Nucleus accumbens (tissue), 56 donors: ENCODE data around the gene RNF151.

ENCODE experiments used
- DNase-seq, 56 donors: peaks; one replicate each; lab custom pipeline; 2025; lab: John Stamatoyannopoulos, UW

Gene RNF151

DNA sequence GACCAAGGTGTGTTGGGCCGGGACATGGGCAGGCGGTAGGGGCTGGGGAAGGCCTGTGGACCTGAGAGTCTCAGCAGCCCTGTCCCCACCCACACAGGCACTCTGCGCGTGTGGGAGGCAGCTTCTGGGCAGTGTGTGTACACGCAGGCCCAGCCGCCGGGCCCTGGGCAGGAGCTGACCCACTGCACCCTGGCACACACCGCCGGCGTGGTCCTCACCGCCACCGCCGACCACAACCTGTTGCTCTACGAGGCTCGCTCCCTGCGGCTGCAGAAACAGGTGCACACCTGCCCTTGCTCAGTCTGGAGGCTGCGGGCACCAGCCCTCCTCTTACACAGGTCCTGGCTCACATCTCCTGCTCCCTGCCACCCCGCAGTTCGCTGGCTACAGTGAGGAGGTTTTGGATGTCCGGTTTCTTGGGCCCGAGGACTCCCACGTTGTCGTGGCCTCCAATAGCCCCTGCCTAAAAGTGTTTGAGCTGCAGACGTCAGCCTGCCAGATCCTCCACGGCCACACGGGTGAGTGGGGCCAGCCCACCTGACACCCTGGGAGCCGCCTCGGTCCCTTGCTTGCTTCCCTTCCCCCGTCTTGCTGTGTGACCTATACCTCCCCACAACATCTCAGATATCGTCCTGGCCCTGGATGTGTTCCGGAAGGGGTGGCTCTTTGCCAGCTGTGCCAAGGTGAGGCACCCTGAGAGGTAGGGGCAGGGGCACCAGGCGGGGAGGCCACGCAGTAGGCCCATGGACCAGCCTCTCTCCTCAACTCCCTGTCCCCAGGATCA, 9.0 kb downstream of the RNF151 start:
- DNase-seq, result no peak

DNA sequence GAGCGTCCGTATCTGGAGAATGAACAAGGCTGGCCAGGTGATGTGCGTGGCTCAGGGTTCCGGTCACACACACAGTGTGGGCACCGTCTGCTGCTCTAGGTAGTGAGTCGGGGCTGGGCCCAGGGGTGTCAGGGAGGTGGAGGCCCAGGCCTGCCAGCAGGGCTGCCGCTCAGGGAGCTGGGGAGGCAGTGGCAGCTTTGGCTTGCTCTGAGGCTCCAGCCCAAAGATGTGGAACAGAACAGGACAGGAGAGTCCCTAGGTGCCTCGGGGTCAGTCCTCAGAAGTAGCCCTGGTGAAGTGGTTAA, 9.5 kb downstream of the RNF151 start:
- DNase-seq, result no peak

DNA sequence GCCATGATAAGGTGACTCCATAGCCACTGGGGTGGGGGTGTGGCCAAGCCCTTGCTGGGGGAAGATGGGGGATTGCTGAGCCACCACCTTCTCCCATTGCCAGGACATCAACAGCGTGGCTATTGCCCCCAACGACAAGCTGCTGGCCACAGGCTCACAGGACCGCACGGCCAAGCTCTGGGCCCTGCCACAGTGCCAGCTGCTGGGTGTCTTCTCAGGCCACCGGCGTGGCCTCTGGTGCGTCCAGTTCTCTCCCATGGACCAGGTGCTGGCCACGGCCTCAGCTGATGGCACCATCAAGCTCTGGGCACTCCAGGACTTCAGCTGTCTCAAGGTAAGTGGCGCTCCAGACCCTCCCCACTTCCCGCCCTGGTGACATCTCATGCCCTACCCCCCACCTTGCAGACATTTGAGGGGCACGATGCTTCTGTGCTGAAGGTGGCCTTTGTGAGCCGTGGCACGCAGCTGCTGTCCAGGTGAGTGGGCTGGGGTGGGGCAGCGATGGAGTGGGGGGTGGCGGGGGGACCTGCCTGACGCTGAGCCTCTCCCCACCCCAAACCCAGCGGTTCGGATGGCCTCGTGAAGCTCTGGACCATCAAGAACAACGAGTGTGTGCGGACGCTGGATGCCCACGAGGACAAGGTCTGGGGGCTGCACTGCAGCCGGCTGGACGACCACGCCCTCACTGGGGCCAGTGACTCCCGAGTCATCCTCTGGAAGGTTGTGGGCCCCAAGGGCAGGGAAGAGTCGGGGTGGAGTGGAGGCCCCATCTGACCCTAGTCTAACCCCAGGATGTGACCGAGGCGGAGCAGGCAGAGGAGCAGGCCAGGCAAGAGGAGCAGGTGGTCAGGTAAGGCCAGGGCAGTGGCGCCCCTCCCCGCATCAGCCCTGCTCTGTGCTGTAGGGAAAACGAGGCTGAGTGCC, 10.6 kb downstream of the RNF151 start:
- DNase-seq, result no peak

DNA sequence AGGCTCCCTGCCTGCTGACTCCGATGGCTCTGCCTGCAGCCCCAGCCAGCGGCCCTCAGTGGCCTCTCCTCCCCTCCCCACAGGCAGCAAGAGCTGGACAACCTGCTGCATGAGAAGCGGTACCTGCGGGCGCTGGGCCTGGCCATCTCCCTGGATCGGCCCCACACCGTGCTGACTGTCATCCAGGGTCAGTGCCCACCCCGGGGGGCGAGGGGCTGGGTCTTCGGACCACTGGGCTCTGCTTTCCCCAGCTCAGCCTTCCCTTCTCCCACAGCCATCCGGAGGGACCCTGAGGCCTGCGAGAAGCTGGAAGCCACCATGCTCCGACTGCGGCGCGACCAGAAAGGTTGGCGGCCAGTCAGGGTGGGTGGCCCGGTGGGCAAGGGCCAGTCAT, 11.2 kb downstream of the RNF151 start:
- DNase-seq, result no peak

DNA sequence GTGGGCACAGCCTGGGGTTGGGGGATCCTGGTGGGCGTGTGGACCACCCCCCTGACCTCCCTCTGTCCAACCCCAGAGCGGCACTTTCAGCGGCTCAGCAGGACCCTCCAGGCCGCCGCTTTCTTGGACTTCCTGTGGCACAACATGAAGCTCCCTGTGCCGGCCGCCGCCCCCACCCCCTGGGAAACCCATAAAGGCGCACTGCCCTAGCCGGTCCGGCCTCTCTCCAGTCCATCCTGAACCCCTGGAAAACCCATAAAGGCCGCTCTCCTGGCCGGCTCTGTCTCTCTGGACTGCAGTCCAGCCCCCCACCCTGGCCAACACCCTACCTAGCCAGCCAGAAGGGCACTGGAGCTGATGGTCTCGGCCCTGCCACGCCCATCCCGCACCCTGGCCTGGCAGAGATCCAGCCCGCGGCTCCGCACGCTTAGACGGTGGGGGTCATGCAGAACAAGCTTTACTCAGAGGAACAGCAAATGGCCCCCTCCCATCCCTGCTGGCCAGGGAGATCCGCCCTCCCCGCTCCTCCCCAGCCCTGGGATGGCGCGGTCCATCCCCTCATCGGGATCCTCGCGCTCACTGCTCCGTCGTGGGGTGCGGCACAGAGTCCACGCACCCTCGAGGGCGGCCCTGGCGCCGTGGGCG, 11.9 kb downstream of the RNF151 start:
- no peak for DNase-seq

DNA sequence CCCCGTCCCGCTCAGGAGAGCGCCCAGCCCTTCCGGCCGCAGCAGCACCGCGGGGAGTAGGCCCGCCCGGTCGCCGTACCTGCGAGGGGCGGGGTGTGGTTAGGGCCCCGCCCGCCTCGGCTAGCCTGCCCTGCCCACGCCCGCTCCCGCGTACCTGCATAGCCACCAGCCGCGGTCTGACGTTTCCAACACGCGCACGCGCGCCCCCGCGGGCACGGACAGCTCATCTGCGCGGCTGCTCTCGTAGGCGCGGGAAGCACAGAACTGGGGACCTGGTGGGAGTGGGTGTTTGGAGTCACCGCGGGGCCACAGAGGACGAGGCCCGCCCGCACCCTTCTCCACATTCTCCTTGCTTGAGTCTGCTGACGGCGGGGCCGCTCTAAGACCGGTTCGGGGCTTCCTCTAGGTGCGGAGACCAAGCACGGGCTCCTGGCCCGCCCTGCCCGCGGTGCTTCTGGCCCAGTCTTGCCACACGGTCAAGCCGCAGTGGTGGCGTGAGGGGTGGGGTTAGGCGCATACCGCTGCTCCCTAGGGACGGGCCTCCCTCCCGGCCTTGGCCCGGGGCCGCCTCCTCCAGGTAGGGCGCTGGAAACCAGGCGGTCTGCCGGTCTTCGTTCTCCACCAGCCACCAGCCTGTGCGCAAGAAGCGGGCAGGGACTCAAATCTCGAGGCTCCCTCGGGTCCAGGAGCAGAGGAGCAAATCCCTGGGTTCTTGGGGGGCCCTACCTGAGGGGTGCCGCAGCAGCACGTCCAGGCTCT, 12.8 kb downstream of the RNF151 start:
- DNase-seq, result peak in 6 of 56 donors; percentile 7 to 40 (median 22)

DNA sequence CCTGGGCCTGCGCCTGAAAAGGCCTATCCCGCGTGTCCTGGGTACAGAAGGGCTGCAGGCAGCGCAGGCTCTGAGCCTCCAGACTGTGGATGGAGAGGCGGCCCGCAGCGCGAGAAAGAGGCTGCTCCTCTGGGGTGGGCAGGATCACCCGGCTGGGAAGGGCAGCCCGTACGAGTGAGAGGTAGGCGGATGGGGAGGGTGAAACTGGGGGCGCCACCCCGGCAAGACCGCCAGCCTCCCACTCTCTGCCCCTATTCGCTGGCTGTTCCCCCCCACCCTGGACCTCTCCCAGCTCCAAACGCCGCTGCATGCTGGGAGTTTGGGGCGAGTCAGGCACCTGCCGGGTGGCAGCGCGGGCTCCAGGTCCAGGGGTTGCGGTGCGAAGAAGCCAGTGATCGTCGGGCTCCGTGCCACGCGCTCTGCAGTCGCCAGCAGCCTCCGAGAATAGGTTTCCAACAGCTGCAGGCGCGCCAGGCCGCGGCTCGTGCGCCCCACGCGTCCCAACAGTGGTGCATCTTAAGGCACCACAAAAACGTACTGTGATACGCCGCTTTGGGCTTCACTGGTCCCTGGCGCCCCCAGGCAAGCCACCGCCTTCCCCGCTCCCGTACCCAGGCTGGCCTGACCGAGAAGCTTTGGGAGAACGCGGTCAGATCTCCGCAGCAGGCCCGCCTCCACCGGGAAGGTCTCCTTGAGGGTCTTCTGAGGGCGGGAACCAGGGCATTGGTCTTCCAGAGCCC, 13.5 kb downstream of the RNF151 start:
- peak in 2 of 56 donors; percentile 14 to 21 for DNase-seq

DNA sequence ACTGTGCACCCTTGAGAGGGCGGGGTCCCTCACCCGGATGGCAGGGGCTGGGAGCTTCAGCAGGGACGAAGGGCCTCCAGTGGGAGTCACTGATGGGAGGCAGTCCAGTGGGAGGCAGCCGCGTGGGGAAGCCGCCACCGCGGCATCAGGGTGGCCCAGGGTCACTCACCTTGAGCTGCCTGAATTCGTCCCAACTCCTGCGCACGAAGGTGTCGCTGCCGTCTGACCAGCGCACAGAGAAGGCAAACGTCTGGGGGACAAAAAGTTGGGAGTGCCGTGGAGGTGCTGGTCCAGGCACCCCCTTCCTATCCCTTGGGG, 14.1 kb downstream of the RNF151 start:
- no peak for DNase-seq

DNA sequence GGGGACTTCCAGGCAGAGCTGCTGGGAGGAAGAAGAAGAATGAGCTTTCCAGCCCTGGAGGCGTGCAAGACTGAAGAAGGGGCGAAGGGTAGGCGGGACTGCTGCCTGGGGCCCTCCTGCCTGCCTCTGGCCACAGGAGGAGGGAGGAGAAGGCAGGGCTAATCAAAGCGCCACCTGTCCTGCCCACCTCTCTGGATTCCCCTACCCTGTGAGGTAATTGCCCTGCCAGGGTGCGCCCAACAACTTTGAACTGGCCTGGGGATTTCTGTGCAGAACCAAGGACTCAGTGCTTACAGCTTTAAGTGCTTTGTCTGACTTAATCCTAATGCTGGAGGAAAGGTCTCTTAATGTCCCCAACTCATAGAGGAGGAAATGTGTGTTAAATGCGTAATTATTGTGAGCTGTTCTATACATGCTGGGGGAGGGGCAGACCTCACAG, 14.8 kb downstream of the RNF151 start, which contains the start of gene NOXO1:
TSS of gene NOXO1 (minus strand) at position 72 of the 439 bp plus-strand sequence. CDS start 290 bp downstream, outside the sequence.
- DNase-seq, result no peak

DNA sequence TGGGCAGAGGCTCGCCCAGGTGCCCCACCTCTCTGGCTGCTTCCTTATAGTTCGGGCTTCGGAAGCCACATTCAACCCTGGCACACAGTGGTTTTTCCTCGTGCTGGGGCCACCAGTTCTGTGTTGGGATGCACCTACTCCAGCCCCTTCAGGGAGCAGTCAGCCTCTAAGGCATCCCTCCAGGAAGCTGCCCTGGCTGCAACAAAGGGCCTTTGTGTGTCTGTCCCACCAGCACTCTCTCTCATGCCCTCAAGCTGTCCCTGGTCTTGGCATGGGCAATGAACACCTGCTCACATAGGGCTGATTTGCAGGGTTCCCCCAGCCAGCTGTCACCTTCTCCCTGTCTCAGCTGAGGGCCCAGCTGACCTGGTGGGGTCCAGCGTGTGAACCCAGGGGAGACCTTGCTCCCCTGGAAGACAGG, 15.4 kb downstream of the RNF151 start:
- DNase-seq, result peak in 22 of 56 donors; percentile 6 to 58 (median 20)

DNA sequence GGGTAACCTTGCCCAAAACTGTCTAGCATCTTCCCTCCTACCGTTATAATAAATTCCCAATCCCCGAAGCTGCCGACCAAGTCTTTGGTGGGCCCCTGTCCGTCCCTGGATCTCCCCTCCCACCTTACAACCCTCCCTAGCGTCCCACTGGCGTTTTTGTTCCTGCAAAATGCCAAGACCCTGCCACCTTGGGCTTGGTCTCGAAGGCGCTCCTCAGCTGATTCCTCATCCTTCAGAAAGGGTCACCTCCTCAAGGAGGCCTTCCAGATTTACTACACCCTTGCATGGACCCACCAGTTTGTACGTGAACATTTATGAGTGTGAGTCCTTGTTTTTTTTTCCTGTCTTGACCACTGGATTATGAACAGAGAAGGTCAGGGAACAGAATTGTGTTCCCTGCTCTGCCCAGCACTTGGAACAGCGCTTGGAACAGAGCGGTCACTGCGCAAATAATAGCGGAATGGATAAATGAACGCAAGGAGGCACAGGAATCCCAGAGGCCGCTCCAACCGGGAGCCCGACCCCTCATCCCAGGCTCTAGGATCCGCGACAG, 16.4 kb downstream of the RNF151 start:
- no peak for DNase-seq

DNA sequence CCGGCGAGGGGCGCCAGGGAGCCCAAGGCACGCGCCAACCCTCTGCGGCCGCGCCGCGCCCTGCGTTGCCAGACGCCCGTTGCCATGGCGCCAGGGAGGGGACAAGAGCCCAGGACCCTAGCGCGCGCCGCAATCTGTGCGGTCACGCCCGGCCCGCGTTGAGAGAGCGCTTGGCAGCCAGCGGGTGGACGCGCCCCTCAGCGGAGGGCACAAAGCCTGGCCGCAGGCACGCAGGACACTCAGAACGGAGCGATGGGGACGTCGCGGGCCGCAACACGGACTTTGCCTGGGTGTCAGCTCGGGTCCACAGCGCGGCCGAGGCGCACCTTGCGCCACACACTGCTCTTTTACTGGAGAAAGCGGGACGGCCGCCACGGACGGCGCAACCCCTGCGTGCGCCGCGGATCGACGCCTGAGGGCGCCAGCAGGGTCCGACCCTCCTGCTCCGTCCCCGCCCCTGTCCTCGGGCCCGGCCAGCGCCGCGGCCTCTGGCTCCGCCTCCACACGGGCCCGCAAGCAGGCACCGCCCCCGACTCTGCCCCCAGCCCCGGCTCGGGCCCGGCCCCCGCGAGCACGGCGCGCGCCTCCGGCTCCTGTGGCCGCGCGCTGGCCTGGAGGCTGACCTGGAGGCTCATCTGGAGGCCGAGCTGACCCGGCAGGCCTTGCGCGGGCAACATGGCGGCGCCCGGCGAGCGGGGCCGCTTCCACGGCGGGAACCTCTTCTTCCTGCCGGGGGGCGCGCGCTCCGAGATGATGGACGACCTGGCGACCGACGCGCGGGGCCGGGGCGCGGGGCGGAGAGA, 17.1 kb downstream of the RNF151 start, which contains the start of gene GFER:
TSS of gene GFER (plus strand) at position 650 of the 803 bp plus-strand sequence. CDS start at position 676, 26 bp downstream.
- peak in 55 of 56 donors; percentile 36 to 91 (median 77) for DNase-seq

DNA sequence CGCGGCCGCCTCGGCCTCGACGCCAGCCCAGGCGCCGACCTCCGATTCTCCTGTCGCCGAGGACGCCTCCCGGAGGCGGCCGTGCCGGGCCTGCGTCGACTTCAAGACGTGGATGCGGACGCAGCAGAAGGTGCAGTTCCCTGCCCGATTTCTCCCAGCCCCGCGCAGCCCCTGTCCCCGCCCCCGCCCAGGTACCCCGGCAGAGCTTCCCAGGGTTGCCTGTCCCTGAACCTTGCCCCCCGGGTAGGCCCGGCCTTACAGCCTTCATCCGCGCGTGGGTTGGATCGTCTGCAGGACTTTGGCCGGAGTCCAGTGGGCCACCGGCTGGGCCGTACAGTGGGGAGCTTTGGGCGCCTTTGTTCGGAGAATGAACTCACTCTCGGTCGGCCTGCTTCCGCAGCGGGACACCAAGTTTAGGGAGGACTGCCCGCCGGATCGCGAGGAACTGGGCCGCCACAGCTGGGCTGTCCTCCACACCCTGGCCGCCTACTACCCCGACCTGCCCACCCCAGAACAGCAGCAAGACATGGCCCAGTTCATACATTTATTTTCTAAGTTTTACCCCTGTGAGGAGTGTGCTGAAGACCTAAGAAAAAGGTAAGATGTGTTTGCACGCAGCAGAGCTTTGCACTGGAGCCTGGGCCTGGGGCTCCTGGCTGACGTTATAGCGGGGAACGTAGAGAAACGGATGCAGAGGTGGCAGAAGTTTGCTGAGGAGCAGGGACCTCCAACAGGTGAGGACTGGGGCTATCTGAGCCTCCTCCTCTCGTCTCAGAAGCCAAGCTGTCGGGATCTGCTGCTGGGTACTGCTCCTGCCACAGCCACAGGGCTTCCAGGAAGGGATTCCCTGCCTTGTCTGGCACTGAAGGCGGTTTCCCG, 17.9 kb downstream of the RNF151 start:
- DNase-seq, result peak in 12 of 56 donors; percentile 34 to 59 (median 50)

DNA sequence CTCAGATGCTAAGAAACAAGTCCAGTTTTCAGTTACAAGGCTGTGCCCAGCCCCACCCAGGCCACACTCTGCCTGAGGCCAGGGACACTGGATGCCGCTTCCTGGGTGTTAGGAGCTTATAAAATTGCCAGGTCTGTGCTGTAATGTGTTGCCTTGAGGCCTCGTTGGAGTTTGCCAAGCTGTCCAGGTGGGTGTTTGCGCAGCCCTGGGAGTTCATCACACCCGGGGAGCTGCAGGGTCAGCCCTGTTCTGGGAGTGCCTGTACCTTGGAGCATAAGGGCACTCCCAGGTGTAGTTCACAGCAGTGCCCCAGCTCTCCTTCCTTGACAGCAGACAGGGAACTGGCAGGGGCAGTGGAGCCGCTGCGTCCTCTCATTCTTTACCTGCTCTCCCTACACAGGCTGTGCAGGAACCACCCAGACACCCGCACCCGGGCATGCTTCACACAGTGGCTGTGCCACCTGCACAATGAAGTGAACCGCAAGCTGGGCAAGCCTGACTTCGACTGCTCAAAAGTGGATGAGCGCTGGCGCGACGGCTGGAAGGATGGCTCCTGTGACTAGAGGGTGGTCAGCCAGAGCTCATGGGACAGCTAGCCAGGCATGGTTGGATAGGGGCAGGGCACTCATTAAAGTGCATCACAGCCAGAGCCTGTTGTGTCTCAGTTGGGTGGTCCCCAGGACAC, 19.0 kb downstream of the RNF151 start:
- no peak for DNase-seq

DNA sequence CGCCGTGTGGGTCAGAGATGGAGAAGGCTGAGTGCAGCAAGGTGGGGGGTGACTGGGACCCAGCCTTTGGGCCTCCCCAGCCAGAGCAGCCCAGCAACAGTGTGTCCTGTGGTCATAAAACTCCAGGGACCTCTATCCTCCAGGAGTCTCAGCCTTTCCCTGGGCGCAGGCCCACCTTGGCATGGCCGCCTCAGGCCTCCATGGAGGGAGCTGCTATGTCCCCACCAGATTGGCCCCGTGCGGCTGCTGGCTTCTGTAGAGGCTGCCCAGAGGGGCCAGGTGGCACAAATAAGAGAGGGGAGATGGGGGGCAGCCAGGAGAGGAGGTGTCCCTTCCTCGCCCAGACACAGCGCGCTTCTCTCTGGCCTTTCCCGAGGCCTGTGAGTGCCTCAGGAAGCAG, 20.5 kb downstream of the RNF151 start:
- DNase-seq, result no peak

DNA sequence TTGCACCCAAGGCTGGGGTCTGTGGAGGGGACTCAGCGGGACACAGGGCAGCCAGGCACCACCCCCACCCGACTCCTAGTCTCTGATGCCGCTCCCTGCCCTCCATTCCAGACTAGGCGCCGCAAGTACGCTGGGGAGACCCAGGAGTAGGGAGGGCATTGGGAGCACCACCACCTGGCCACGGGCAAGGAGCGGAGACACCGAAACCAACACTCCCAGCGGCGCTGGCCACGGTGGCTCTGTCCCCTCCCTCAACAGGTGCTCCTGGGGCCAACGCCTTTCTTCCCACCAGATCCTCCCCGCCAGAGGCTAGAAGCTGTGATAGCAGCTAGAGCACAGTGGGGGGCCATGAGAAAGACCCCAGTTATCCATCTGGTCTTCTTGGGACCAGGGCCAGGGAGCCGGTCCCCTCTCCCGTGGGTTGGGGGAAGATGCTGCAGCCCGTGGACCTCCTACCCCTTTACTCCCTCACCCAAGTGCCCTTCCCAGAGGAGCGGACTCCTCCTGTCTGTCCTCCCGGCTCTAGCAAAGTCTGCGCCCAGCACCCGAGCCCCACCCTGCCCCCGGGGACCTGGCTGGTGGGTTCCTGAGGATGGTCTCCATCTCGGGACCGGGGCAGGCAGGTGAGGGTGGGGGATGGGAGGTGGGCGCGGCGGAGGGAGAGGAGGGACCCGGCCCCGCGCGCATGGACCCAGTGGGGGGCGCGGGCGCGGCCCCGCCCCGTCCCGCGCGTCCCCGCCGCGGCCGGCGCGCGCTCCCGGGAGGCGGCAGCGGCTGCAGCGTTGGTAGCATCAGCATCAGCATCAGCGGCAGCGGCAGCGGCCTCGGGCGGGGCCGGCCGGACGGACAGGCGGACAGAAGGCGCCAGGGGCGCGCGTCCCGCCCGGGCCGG, 22.8 kb downstream of the RNF151 start, which contains the start of gene SYNGR3:
TSS of gene SYNGR3 (plus strand) at position 762 of the 892 bp plus-strand sequence. CDS start 133 bp downstream, outside the sequence.
- DNase-seq, result peak in 1 of 56 donors; percentile 24
